ENCODE results near the gene E2F2.

Gene E2F2

GRCh38 chr1:23481026-23481597 is 49.9 kb downstream of the E2F2 start:
- DNase-seq: no peak

DNA sequence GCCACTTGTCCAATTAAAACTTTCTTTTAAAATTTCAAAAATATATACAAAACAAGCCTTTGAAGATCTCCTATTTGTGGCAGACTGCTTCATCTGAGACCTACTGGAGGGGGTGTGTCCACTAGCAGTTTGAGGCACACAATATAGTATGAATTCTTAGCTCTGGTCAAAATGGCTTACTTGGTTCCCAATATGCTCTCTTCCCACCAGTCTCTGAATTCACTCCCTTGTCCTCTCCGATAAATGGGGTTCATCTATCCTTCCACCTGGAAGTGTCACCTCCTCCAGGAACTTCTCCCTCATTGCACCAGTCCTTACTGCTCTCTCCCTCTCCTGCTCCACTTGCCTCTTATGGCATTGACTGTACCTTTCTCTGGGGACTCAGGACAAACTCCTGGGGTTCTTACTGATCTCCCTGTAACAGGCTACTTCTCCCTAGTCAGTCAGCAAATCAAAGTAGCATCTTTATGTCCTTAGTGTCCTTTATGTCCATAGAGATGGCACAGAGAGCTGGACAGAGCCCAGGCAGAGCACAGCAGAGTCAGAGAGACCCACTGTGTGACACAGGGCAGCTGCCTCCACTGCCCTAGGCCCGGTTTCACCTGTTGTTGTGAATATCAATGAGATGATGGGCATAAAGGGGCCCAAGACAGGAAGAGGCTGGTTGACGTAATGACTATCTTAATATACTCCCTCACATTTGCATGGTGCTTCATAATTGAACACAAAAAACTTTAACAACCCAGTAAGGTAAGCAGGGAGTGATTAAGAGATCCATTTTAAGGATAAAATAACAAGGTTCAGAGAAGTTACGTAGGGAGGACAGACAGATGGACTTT is 50.6 kb downstream of the E2F2 start:
- no peak for DNase-seq

GRCh38 chr1:23479666-23479941 is 51.4 kb downstream of the E2F2 start:
- DNase-seq: no peak

GRCh38 chr1:23478896-23479665 is 52.0 kb downstream of the E2F2 start:
- DNase-seq: no peak

- DNase-seq: no peak
Measured at GRCh38 chr1:23477359-23478144, 53.5 kb downstream of the E2F2 start.

- DNase-seq: no peak
Measured at GRCh38 chr1:23475641-23476040, 55.4 kb downstream of the E2F2 start.

DNA sequence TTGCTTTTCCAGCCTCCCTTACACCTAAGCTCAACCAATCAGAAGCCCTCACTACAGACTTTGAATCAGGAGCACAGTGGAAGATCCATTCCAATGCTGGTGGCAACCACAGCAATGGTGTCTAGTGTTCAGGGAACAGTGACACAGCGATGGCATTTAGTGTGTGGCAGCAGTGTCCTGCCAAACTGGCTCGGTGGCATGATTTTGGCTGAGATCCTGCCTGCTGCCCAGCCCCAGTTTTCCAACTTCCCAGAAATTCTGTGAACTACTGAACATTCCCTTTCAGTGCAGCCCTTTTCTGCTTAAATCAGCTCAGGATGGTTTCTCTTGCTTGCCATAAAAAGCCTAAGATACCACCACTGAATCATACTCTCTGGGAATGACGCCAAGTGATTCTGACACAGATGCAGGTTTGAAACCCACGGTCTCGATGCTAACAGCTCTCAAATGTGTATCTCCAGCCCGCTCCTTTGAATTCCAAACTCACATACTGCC is 55.9 kb downstream of the E2F2 start:
- no peak for DNase-seq

DNA sequence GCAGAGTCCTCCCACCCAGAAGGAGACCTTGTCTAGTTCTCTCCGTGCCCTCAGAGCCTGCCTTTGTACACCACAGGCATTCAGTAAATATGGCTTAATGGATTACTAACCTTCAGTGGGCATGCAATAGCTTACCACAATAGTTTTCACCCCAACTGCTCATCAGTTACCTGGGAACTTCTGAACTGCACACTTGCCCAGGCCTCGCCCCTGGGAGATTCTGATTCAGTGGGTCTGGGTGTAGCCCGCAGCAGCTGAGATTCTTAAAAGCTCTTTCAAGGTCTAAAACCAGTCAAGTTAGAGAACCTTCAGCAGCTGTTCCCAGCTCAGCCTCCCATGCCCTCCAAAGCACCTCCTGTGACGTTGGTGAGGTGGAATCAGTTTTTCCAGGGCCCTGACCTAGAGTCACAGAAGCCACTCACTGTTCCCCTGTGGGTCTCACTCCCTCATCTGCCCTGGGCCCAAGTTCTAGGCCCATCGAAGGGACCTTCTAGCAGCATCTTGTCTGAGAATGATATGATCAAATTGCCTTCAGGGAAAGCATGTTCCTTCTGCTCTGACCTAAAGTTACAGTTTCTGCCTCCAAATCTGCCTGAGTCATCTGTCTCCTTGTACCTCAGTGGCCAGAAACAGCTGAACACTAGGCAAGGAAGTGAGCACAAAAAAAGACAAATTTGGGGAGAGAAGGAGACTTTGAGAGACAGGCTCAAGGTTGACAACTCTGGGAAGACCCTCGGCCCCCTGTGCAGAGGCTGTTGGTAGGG is 57.8 kb downstream of the E2F2 start:
- no peak for DNase-seq

DNA sequence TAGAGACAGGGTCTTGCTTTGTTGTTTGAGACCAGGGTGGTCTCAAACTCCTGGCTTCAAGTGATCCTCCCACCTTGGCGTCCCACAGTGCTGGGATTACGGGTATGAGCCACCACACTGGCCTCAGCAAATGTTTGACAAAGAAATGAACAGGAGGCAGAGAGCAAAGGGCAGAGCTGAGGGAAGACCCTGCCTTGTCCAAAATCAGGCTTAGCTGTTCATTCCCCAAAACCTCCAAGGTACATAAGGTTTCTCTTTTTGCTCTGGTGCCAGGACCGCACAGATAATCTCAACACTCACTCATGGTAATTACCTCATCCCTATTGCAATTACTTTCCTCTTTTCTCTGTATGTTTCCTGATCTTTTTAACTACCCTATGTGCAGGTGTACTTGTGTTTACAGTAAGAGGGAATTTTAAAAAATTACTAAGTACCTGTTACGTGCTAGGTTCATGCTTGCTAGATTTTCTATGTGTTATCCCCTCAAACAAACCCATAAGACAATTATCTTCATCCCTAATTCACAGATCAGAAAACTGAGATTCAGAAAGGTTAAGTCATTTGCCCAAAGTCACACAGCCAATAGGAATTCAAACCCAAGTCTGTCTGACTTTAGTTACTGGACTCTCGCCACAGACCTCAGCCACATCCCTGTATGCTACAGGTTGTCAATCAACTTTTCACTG is 58.5 kb downstream of the E2F2 start:
- DNase-seq: no peak

- DNase-seq: no peak
Measured at GRCh38 chr1:23471473-23472075, 59.5 kb downstream of the E2F2 start.

- no peak for DNase-seq
Measured at GRCh38 chr1:23470282-23471070, 60.6 kb downstream of the E2F2 start.

GRCh38 chr1:23469372-23469982 is 61.6 kb downstream of the E2F2 start:
- no peak for DNase-seq

DNA sequence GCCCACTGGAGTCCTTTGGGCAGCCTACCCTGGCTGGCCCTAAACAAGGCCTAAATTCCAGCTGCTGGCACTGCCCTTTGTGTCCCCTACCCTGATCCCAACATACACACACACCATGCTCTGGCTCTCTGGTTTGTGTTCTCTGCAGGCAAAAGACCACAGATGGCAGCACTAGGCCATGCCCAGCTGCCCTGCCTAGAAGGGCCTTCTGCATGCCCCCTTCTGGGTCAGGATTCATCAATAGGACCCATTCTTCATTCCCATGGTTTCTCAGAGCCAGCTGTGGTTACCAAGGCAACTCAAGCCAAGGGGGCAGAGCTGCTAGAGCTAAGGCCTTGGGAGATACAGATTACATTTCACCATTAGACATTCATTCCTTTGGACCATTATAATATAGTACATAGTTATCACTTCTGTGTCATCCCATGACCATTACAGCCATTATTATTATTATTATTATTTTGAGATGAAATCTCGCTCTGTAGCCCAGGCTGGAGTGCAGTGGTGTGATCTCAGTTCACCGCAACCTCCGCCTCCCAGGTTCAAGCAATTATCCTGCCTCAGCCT is 64.5 kb downstream of the E2F2 start:
- no peak for DNase-seq

DNA sequence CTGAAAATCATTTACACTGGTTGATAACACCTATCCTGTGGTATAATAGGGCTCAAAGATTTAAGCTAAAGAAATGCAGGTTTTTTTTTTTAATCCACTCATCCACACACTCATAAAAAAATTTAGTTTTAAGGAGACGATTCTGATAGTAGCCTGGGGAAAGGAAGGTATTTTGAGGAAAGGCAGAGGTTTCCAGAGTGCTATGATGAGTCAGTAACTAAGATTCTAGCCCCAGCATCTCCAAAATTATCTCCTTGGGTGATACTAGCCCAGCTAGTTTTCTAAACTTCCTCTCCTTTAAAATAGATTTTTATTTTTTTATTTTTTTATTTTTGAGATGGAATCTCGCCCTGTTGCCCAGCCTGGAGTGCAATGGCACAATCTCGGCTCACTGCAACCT is 67.7 kb downstream of the E2F2 start:
- no peak for DNase-seq

DNA sequence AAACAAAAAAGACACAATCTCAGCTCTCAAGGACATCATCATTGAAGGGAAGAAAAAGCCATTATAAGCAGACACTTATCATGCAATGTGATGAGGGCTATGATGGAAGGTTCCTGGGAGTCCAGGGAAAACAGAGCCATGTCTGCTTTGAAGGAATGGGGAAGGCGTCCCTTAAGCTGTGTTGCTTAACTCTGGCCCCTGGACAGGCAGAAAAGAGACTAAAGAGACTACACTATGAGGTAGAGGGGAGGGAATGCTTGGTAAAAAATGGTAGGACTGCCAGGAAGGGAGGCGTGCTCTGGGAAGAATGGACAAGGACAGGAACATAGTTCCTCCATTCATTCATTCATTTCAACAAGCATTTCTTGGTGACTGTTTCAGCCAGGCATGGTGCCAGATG is 68.3 kb downstream of the E2F2 start:
- DNase-seq: no peak

GRCh38 chr1:23461050-23461449 is 70.0 kb downstream of the E2F2 start:
- DNase-seq: no peak

- DNase-seq: no peak
Measured at GRCh38 chr1:23460519-23460918, 70.5 kb downstream of the E2F2 start.

GRCh38 chr1:23459338-23459757 is 71.7 kb downstream of the E2F2 start:
- DNase-seq: no peak
